Measurements from ENCODE around the gene UBA7. TPM values are rescaled to one million over a fixed set of nuclear protein-coding genes. Genes with fewer than 3 reads are reported as not detected.

The UBA7 gene
- total RNA-seq, 4 donors from 2014 or later, result 155 to 349 (median 263) TPM

DNA sequence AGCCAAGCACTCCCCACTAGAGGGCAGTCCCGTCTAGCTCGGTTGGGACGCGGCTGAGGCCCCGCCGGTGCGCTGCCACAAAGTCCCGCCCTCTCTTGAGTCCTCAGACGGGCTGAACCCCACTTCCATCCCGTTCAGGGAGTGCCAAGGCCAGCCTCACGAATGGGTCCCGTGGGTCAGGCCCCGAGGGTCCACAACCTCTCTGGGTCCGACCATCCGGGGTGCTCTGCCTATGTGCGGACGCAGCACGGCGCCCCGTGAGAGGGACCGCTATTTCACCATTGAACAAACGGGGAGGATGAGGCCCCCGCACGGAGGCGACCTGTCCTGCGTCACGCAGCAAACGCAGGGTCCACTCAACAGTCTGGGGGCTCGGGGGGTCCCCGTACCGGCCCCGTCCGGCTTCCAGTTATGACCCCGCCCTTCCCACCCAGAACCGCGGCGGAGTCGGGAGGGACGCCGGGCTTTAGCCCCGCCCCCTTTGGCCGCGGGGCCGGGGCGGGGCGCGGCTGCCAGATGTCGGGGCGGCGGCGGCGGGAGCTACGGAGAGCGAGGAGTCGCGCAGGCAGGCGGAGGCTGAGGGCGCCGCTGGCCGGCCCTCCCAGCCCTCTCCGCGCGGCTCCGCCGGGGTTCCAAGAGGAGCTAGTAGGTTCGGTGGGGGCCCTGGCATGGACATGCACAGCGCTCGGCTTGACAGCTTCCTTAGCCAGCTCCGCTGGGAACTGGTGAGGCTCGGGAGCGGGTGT is 10.9 kb downstream of the UBA7 start, which contains the start of gene INKA1:
Gene INKA1 (plus strand): TSS at position 543 of the 746 bp plus-strand sequence. CDS start 132 bp downstream, at position 675.
- Histone ChIP-seq H3K27ac (peak within 1 kb of the TSS; percentile 88 to 98 (median 94)), H3K4me3 (peak within 1 kb of the TSS; percentile 76 to 96 (median 84)), H3K27me3 (no peaks in the 10 kb centered on the region), H3K4me1 (peaks cover 0 to 43% (median 40%) of the 10 kb centered on the region in 4 donors), H3K9me3 (no peaks in the 10 kb centered on the region), H3K36me3 (peaks cover 0 to 7% (median 0%) of the 10 kb centered on the region in 3 donors)
- peak; percentile 90 to 96 (median 92) for DNase-seq
- TF ChIP-seq, protein P1, sequence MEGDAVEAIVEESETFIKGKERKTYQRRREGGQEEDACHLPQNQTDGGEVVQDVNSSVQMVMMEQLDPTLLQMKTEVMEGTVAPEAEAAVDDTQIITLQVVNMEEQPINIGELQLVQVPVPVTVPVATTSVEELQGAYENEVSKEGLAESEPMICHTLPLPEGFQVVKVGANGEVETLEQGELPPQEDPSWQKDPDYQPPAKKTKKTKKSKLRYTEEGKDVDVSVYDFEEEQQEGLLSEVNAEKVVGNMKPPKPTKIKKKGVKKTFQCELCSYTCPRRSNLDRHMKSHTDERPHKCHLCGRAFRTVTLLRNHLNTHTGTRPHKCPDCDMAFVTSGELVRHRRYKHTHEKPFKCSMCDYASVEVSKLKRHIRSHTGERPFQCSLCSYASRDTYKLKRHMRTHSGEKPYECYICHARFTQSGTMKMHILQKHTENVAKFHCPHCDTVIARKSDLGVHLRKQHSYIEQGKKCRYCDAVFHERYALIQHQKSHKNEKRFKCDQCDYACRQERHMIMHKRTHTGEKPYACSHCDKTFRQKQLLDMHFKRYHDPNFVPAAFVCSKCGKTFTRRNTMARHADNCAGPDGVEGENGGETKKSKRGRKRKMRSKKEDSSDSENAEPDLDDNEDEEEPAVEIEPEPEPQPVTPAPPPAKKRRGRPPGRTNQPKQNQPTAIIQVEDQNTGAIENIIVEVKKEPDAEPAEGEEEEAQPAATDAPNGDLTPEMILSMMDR (IDR thresholded peaks at IDR 0.05), result peak; percentile 87 to 95 (median 92)
- TF ChIP-seq POLR2A (IDR thresholded peaks at IDR 0.05), result peak; percentile 23 to 25

DNA sequence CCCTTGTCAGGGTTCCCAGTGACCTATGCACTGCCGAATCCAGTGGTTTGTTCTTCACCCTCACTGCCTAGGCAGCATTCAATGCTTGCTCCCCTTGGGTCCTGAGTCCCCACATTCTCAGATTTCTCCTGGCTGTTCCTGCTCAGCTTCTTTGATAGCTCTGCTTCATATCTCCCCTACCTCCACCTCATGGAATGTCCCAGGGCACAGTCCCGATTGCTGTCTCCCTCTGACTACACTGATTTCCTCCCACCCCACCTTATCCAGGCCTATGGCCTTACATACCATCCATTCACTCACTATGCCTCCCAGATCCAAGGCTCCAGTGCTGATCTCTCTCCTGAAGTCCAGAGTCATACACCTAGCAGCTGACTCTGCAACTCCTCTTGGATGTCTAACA is 12.6 kb downstream of the UBA7 start:
- H3K4me1 ChIP-seq, result peaks cover 0 to 30% (median 24%) of the 10 kb centered on the region in 4 donors
- TF ChIP-seq, protein P1 (IDR thresholded peaks at IDR 0.05), result no peak
- TF ChIP-seq POLR2A (IDR thresholded peaks at IDR 0.05), result no peak
- no peak for DNase-seq
- H3K9me3 ChIP-seq, result no peaks in the 10 kb centered on the region
- no peak overlapping the region for H3K4me3 ChIP-seq
- H3K36me3 ChIP-seq, result no peaks in the 10 kb centered on the region
- no peaks in the 10 kb centered on the region for H3K27me3 ChIP-seq
- no peak overlapping the region for H3K27ac ChIP-seq

DNA sequence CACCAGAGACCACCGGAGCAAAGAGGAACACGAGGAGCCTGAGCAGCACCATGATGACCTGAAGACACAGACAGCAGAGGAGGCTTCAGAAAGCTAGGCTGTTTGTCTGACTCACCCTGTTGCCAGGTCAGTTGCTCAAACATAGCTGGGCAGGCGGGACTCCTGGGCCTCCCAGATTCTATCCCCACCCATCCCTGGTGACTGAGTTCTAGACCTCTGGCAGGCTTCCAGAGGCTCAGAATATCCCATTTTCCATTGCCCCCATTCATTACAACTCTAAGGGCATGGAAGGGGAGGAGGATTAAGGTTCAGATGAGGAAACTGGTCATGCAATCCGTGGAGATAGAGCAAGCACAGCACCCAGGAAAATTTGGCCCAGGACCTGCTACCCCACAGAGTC is 14.0 kb downstream of the UBA7 start, which contains the start of gene CDHR4:
Gene CDHR4 (minus strand): TSS at position 113 of the 400 bp plus-strand sequence. CDS start 61 bp downstream, at position 52.
- no peaks in the 10 kb centered on the region for H3K36me3 ChIP-seq
- no peaks in the 10 kb centered on the region for H3K27me3 ChIP-seq
- H3K9me3 ChIP-seq, result no peaks in the 10 kb centered on the region
- no peak within 1 kb of the TSS for H3K27ac ChIP-seq
- TF ChIP-seq, protein P1 (IDR thresholded peaks at IDR 0.05), result no peak
- TF ChIP-seq POLR2A (IDR thresholded peaks at IDR 0.05), result no peak
- no peak within 1 kb of the TSS for H3K4me3 ChIP-seq
- no peak for DNase-seq
- H3K4me1 ChIP-seq, result peaks cover 0 to 16% (median 11%) of the 10 kb centered on the region in 4 donors

DNA sequence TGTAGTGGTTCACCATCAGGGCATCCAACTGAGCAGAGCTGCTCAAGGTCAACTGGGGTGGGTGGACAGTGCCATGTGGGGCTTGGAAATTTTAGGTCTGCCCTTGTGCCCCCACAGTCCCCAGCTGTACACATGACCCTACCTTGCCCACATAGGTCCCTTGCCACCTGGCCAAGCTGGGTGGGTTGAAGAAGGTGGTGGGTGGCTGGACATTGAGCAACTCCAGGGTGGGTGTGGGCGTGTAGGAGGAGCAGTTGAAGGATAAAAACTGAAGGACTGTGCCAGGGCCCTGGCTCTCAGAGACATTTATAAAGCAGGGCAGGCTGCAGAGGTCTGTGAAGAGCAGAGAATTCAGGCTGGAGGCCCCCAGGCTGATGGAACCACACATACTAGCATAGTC is 14.6 kb downstream of the UBA7 start:
- peaks cover 0 to 9% (median 4%) of the 10 kb centered on the region in 4 donors for H3K4me1 ChIP-seq
- no peaks in the 10 kb centered on the region for H3K36me3 ChIP-seq
- DNase-seq, result no peak
- H3K27me3 ChIP-seq, result no peaks in the 10 kb centered on the region
- no peak for TF ChIP-seq POLR2A (IDR thresholded peaks at IDR 0.05)
- H3K9me3 ChIP-seq, result no peaks in the 10 kb centered on the region
- H3K27ac ChIP-seq, result no peak overlapping the region
- no peak overlapping the region for H3K4me3 ChIP-seq

DNA sequence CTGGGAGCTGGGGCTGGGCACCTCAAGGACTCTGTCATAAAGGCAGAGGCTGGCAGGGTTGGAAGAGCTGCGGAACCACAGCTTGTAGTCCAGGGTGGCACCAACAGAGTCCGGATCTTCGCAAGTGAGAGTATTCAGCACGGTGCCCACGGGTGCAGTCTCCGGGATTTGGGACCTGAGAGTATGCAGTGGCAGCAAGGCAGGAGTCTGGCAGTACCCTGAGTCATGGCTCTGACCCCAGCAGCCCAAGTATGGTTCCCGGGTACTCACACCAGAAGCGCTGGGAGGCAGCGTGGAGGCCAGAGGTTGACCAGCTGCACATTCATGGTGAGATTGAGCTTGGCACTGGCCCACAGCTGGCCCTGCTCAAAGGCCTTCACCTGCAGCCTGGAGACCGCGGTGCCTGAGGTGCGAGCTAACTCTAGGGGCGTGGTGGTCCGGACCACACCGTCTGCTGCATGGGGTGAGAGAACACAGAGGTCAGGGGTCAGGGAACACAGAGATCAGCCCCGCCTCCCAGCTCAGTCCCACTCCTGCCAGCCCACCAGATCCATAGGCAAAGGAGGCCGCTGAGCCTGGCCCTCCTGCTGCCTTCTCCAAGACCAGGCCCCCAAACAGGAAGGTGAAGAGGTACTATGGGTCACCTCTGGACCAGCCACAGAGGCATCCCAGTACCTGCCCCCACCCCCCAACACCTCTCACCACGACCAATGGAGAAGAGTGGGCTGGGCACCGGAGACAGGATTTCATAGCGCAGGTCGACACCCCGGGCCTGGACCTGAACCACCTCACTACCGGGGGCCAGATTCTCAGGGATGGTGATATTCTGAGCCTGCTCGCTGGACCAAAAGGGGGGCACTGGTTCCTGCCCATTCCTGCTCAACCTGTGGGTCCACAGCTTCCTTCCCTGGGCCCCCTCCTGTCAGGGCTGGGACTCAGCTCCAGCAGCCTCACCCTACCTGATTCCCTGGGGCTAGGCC is 18.5 kb downstream of the UBA7 start:
- no peak overlapping the region for H3K27ac ChIP-seq
- TF ChIP-seq, protein P1 (IDR thresholded peaks at IDR 0.05), result no peak
- no peak for TF ChIP-seq POLR2A (IDR thresholded peaks at IDR 0.05)
- no peaks in the 10 kb centered on the region for H3K9me3 ChIP-seq
- H3K4me1 ChIP-seq, result no peaks in the 10 kb centered on the region
- DNase-seq, result no peak
- no peaks in the 10 kb centered on the region for H3K27me3 ChIP-seq
- H3K36me3 ChIP-seq, result no peaks in the 10 kb centered on the region
- H3K4me3 ChIP-seq, result no peak overlapping the region
